Uterus (tissue), 4 donors: ENCODE results near the gene PLB1. TPM values are rescaled to one million over a fixed set of nuclear protein-coding genes. Genes with fewer than 3 reads are reported as not detected.

Source experiments
- DNase-seq, 2 donors: peaks; one replicate each; pipeline ENCODE4 v3.0.0-alpha.2; 2019 to 2020
- H3K27ac ChIP-seq, 2 donors: fragments of 200-600 bp; sonication (generic); 1 replicate in 1 of 2; 2 replicates in 1 of 2; pipeline ENCODE4 v1.5.1; 2016 to 2018
- H3K27me3 ChIP-seq, 2 donors: fragments of 200-600 bp; sonication (generic); one replicate each; pipeline ENCODE4 v1.5.1; 2018 to 2019; ENCODE audit warnings: control low read depth in 1 of 2
- H3K36me3 ChIP-seq, 2 donors: fragments of 200-600 bp; sonication (generic); one replicate each; pipeline ENCODE4 v1.5.1; 2019; ENCODE audit warnings: control low read depth in 1 of 2
- H3K4me1 ChIP-seq, 2 donors: fragments of 200-600 bp; sonication (generic); one replicate each; pipeline ENCODE4 v1.5.1; 2018 to 2019; ENCODE audit warnings: control low read depth in 1 of 2
- H3K4me3 ChIP-seq, 2 donors: fragments of 200-600 bp; sonication (generic); 1 replicate in 1 of 2; 2 replicates in 1 of 2; pipeline ENCODE4 v1.5.1; 2018 to 2019; ENCODE audit warnings: mild to moderate bottlenecking in 1 of 2
- H3K9me3 ChIP-seq, 2 donors: fragments of 200-600 bp; sonication (generic); one replicate each; pipeline ENCODE4 v1.5.1; 2019; ENCODE audit warnings: control low read depth in 1 of 2
- CTCF ChIP-seq, 4 experiments: fragments of 200-600 bp in 2 of 4; fragments of 450-650 bp in 2 of 4; sonication (generic) in 2 of 4; IDR thresholded peaks; one replicate each; pipeline ENCODE4 v1.5.1; 2016 to 2019; ENCODE audit warnings: antibody characterized with exemption in 4 of 4, mild to moderate bottlenecking in 2 of 4, moderate library complexity in 1 of 4
- POLR2A ChIP-seq, 2 donors: fragments of 450-650 bp; IDR thresholded peaks; one replicate each; pipeline ENCODE4 v1.6.1; 2016; ENCODE audit warnings: antibody characterized with exemption in 2 of 2, mild to moderate bottlenecking in 1 of 2, moderate library complexity in 1 of 2
- intact Hi-C: fragments of 100-400 bp; cut with DNase I; formaldehyde crosslinking; loops from one replicate; pipeline ENCODE4 v1.15.1; 2023; ENCODE audit warnings: low total_unique reads
- total RNA-seq, 4 donors: library from RNA; depleted of rRNA in 3 of 4; stranded (reverse); fragments of >200 nt in 3 of 4; gene quantifications; one replicate each; pipeline versions ENCODE4 v1.1.0 to v1.2.4, GENCODE V29; 2014 to 2023
- donor health status: DM: yes; HTN: yes; CAD: no.

PLB1 gene
- total RNA-seq, 4 donors from 2014 or later, result 2.9 to 12.4 (median 5.2) TPM

GRCh38 chr2:28552045-28552823, 56.4 kb downstream of the PLB1 start:
- intact Hi-C loops, result no loop called here
- Histone ChIP-seq H3K4me3 (no peak overlapping the region), H3K9me3 (no peaks in the 10 kb centered on the region), H3K27me3 (no peaks in the 10 kb centered on the region), H3K36me3 (no peaks in the 10 kb centered on the region), H3K27ac (no peak overlapping the region), H3K4me1 (no peaks in the 10 kb centered on the region)
- DNase-seq, result no peak
- no peak for TF ChIP-seq POLR2A (IDR thresholded peaks at IDR 0.05)
- TF ChIP-seq CTCF (IDR thresholded peaks at IDR 0.05), result no peak

- Histone ChIP-seq H3K27me3 (no peaks in the 10 kb centered on the region), H3K4me3 (no peak overlapping the region), H3K9me3 (no peaks in the 10 kb centered on the region), H3K27ac (no peak overlapping the region), H3K4me1 (no peaks in the 10 kb centered on the region), H3K36me3 (no peaks in the 10 kb centered on the region)
- intact Hi-C loops, result no loop called here
- TF ChIP-seq POLR2A (IDR thresholded peaks at IDR 0.05) (no peak), CTCF (IDR thresholded peaks at IDR 0.05) (no peak)
- DNase-seq, result no peak
These were observed 60.4 kb downstream of the PLB1 start for GRCh38 chr2:28556303-28556702.

DNA sequence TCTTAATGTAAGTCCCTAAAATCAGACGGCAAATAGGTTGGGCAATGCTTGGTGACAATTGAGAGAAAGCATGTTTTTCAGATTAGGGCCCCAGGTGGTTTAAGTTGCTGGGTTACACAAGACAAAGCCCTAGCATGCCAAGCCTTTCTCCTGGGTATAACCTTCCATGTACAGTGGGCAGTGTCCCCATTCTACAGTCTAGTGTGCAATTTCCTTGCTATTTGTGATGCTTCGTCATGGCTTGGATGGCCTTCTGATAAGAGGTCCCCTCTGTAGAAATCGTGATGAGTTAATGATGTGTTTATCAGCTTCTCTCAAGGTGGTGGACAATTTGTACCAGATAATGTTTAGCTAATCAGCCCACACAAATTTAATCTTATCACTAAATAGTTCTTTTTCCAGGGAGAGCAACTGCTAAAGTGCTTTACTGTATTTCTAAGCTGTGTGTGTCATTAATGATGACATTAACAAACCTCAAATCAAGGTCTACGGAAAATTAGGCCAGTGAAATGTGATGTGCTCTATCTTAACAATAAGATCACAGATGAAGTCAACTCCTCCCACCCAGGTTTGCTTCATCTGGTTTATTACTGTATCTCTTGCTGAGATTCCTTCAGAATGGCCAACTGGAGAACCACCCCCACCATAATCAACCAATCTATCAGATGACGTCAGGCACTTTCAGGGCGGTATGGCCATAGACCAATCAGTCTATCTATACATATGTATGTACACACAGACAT, 61.7 kb downstream of the PLB1 start:
- H3K9me3 ChIP-seq, result no peaks in the 10 kb centered on the region
- H3K36me3 ChIP-seq, result no peaks in the 10 kb centered on the region
- no peak overlapping the region for H3K4me3 ChIP-seq
- DNase-seq, result no peak
- intact Hi-C loops, result no loop called here
- no peaks in the 10 kb centered on the region for H3K27me3 ChIP-seq
- TF ChIP-seq POLR2A (IDR thresholded peaks at IDR 0.05), result no peak
- no peaks in the 10 kb centered on the region for H3K4me1 ChIP-seq
- H3K27ac ChIP-seq, result no peak overlapping the region

GRCh38 chr2:28558158-28558820, 62.4 kb downstream of the PLB1 start:
- TF ChIP-seq POLR2A (IDR thresholded peaks at IDR 0.05) (no peak), CTCF (IDR thresholded peaks at IDR 0.05) (no peak)
- intact Hi-C loops, result no loop called here
- no peak overlapping the region for H3K27ac ChIP-seq
- no peak overlapping the region for H3K4me3 ChIP-seq
- H3K36me3 ChIP-seq, result no peaks in the 10 kb centered on the region
- no peaks in the 10 kb centered on the region for H3K4me1 ChIP-seq
- H3K27me3 ChIP-seq, result no peaks in the 10 kb centered on the region
- no peak for DNase-seq
- H3K9me3 ChIP-seq, result no peaks in the 10 kb centered on the region

DNA sequence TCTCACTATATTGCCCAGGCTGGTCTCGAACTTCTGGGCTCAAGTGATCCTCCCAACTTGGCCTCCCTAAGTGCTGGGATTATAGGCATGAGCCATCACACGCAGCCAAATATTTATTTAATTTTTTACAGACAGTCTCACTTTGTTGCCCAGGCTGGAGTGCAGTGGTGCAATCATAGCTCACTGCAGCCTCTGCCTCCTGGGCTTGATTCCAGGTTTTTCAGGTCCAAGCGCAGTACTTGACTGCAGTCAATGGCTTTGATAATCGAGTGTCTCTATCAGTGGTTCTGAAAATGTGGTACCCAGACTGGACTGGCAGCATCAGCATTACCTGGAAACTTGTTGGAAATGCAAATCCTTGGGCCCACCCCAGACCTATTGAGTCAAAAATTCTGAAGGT, 63.1 kb downstream of the PLB1 start:
- H3K36me3 ChIP-seq, result no peaks in the 10 kb centered on the region
- TF ChIP-seq POLR2A (IDR thresholded peaks at IDR 0.05) (no peak), CTCF (IDR thresholded peaks at IDR 0.05) (no peak)
- no peaks in the 10 kb centered on the region for H3K4me1 ChIP-seq
- no peaks in the 10 kb centered on the region for H3K9me3 ChIP-seq
- intact Hi-C loops, result no loop called here
- no peak overlapping the region for H3K4me3 ChIP-seq
- H3K27ac ChIP-seq, result no peak overlapping the region
- DNase-seq, result no peak
- H3K27me3 ChIP-seq, result no peaks in the 10 kb centered on the region
